Endodermal cell (in vitro differentiated cells): ENCODE measurements around the gene SKAP1. TPM values are rescaled to one million over a fixed set of nuclear protein-coding genes. Genes with fewer than 3 reads are reported as not detected.

Experiments
- DNase-seq: peaks from one replicate; pipeline ENCODE4 v3.0.0-alpha.2; 2017
- H3K27ac ChIP-seq: 2 replicates; pipeline ENCODE4 v1.5.1; 2013; ENCODE audit warnings: mild to moderate bottlenecking, low read depth, low read length, moderate library complexity
- H3K27me3 ChIP-seq: 2 replicates; pipeline ENCODE4 v1.6.1; 2013; ENCODE audit warnings: mild to moderate bottlenecking, low read length, moderate library complexity; ENCODE audit not compliant: insufficient read depth, control insufficient read depth, poor library complexity, severe bottlenecking
- H3K36me3 ChIP-seq: 2 replicates; pipeline ENCODE4 v1.7.0; 2013; ENCODE audit warnings: mild to moderate bottlenecking, low read length, moderate library complexity; ENCODE audit not compliant: control insufficient read depth, insufficient read depth
- H3K4me1 ChIP-seq: one replicate; pipeline ENCODE4 v1.7.0; 2013; ENCODE audit warnings: low read length; ENCODE audit not compliant: control insufficient read depth, insufficient read depth
- H3K4me3 ChIP-seq: 2 replicates; pipeline ENCODE4 v1.5.1; 2013; ENCODE audit warnings: mild to moderate bottlenecking, low read length, moderate library complexity
- H3K9ac ChIP-seq: 2 replicates; pipeline ENCODE4 v1.6.1; 2013; ENCODE audit warnings: mild to moderate bottlenecking, low read length, moderate library complexity; ENCODE audit not compliant: poor library complexity, severe bottlenecking; ENCODE audit errors: extremely low read depth
- H3K9me3 ChIP-seq: 2 replicates; pipeline ENCODE4 v1.6.1; 2013; ENCODE audit warnings: mild to moderate bottlenecking, low read length, moderate library complexity; ENCODE audit not compliant: control insufficient read depth
- H3K27ac Mint-ChIP-seq: 2 replicates; pipeline ENCODE4 v1.8.0; 2020; ENCODE audit warnings: mixed read lengths
- H3K27me3 Mint-ChIP-seq: 2 replicates; pipeline ENCODE4 v1.8.0; 2021; ENCODE audit warnings: mild to moderate bottlenecking, mixed read lengths; ENCODE audit not compliant: insufficient read depth
- H3K36me3 Mint-ChIP-seq: 2 replicates; pipeline ENCODE4 v1.8.0; 2020; ENCODE audit warnings: low read depth, mixed read lengths
- H3K4me1 Mint-ChIP-seq: 2 replicates; pipeline ENCODE4 v1.8.0; 2020; ENCODE audit warnings: mixed read lengths
- H3K4me3 Mint-ChIP-seq: 2 replicates; pipeline ENCODE4 v1.8.0; 2020; ENCODE audit warnings: mild to moderate bottlenecking, moderate library complexity, mixed read lengths
- H3K9me3 Mint-ChIP-seq: 2 replicates; pipeline ENCODE4 v1.8.0; 2020; ENCODE audit warnings: mild to moderate bottlenecking, mixed read lengths
- WGBS, 2 experiments: methylation state at CpG; one replicate each; pipeline versions ENCODE4 v1.1.5 to v1.1.7; 2013; ENCODE audit warnings: missing lambda C conversion rate in 2 of 2, mixed read lengths in 1 of 2; ENCODE audit not compliant: insufficient coverage in 1 of 2, insufficient read length in 1 of 2; 5-methylcytosine and 5-hydroxymethylcytosine counted together
- total RNA-seq, 2 donors: library from RNA; stranded (reverse); fragmentation: NEBNext Ultra II Directional in 1 of 2; extraction: Animal tissue kit (Norgen Biotek cat#: 25700) in 1 of 2; gene quantifications; 2 replicates in 1 of 2; 3 replicates in 1 of 2; pipeline ENCODE4 v1.2.1, GENCODE V29; 2021
- TF ChIP-seq, protein P1 (sequence below): fragments of 200-600 bp; sonication (generic); conservative IDR thresholded peaks from 2 replicates; pipeline ENCODE4 v1.5.0; 2021; ENCODE audit warnings: antibody characterized with exemption, mild to moderate bottlenecking

Gene SKAP1
- total RNA-seq, 2 donors from 2014 or later, result 0.31 to 0.53 TPM

DNA sequence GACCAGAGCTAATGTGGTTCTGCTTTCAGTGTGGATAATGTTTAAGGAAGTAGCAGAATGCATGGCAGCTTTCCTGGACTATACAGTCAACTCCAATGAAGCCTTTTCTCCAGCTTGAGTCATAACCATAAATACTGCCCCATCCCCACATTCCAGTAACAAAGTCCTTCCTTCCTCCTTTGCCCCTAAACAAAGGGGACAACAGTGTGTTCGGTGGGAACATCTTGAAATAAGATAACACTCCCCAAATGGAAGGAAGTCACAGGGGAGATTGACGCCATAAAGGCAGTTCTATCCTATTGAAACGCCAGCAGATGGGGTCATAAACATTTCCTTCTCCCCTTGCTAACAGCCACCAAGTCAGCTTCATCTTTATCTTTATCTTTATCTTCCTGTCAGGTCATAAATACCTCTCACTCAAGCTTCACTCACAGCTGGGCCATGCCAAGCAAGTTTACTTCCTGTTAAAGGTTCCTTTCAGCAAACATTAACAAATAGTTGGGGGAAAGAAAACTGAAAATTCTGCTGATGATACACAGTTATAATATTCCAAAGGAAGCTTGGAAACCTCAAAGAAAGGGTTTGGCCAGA lies 185.8 kb downstream of the SKAP1 start:
- Histone ChIP-seq H3K27ac (no peak overlapping the region), H3K9me3 (no peaks in the 10 kb centered on the region), H3K36me3 (no peaks in the 10 kb centered on the region), H3K9ac (no peak overlapping the region), H3K27me3 (no peaks in the 10 kb centered on the region), H3K4me3 (no peak overlapping the region), H3K4me1 (peaks cover 19% of the 10 kb centered on the region)
- TF ChIP-seq, protein P1, sequence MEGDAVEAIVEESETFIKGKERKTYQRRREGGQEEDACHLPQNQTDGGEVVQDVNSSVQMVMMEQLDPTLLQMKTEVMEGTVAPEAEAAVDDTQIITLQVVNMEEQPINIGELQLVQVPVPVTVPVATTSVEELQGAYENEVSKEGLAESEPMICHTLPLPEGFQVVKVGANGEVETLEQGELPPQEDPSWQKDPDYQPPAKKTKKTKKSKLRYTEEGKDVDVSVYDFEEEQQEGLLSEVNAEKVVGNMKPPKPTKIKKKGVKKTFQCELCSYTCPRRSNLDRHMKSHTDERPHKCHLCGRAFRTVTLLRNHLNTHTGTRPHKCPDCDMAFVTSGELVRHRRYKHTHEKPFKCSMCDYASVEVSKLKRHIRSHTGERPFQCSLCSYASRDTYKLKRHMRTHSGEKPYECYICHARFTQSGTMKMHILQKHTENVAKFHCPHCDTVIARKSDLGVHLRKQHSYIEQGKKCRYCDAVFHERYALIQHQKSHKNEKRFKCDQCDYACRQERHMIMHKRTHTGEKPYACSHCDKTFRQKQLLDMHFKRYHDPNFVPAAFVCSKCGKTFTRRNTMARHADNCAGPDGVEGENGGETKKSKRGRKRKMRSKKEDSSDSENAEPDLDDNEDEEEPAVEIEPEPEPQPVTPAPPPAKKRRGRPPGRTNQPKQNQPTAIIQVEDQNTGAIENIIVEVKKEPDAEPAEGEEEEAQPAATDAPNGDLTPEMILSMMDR, result peak; percentile 11
- no peaks in the 10 kb centered on the region for H3K36me3 Mint-ChIP-seq
- H3K27me3 Mint-ChIP-seq, result no peaks in the 10 kb centered on the region
- 22 to 68% methylated on average over 1 to 3 of the region's 3 CpGs for WGBS, 2 experiments
- no peak overlapping the region for H3K27ac Mint-ChIP-seq
- H3K4me1 Mint-ChIP-seq, result peaks cover 33% of the 10 kb centered on the region
- no peak overlapping the region for H3K4me3 Mint-ChIP-seq
- DNase-seq, result peak; percentile 53
- no peaks in the 10 kb centered on the region for H3K9me3 Mint-ChIP-seq

DNA sequence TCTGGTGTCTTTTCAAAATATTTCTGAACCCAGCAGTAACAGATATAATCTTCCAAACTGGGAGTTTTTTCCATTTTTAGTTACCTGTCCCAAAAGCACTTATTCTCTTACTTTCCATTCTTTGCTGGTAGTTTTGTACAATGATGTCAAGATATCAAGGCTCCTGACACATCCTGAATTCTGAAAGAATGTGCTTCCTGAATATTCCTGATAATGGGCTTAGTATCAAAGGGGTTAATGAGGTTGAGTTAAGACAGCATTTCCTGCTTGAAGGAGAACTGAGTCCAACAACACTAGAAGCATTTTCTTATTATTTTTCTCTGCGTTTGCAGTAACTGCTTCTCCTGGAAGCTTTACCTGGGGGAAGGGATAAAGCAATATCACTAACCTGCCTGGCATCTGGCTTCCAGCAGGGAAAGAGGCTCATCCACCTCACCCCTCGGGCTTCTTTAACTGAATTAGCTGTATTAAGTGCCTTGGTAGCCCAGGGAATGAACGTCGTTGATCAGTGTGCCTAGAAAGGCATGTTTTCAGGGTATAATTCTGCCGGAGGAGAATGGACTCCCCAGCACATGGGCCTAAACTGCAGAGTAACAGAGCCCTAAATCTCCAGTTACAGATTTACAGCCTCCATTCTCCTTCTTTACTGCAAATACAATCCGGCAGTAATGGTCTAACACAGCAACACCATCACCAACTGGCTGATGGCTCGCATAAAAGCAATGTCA lies 188.1 kb downstream of the SKAP1 start:
- Histone ChIP-seq H3K27ac (no peak overlapping the region), H3K4me1 (peaks cover 17% of the 10 kb centered on the region), H3K27me3 (no peaks in the 10 kb centered on the region), H3K4me3 (no peak overlapping the region), H3K36me3 (no peaks in the 10 kb centered on the region), H3K9ac (no peak overlapping the region), H3K9me3 (no peaks in the 10 kb centered on the region)
- WGBS, 2 experiments, result 75 to 79% methylated on average over 5 to 7 of the region's 7 CpGs
- Mint-ChIP-seq H3K27me3 (no peaks in the 10 kb centered on the region), H3K4me1 (peaks cover 31% of the 10 kb centered on the region), H3K27ac (no peak overlapping the region), H3K36me3 (no peaks in the 10 kb centered on the region), H3K4me3 (no peak overlapping the region), H3K9me3 (no peaks in the 10 kb centered on the region)
- TF ChIP-seq, protein P1, result no peak
- peak; percentile 54 for DNase-seq

DNA sequence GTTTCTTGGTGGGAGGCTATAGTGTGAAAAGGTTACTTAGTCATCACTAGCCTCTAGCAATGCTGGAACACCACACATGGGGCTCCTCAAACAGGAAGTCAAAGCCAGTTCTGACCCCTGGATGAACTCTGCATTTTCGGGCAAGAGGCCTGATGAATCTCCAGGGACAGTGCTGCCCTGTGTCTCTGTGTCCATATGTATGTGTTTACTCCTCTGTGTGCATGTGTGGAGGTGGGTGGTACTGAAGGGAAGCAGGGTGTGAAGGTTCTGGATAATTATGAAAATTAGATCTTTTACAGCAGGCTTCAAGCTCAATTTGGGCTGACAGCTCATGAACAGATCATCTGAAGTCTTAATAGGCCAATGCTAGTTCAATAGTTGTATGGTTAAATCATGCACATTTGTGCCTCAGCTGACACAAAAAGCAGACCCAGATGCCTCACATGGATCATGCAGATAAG lies 188.9 kb downstream of the SKAP1 start:
- 56 to 81% methylated on average over 1 of the region's 1 CpG for WGBS, 2 experiments
- Mint-ChIP-seq H3K9me3 (no peaks in the 10 kb centered on the region), H3K27ac (no peak overlapping the region), H3K4me1 (peaks cover 25% of the 10 kb centered on the region), H3K36me3 (no peaks in the 10 kb centered on the region), H3K4me3 (no peak overlapping the region), H3K27me3 (no peaks in the 10 kb centered on the region)
- H3K4me3 ChIP-seq, result no peak overlapping the region
- H3K9ac ChIP-seq, result no peak overlapping the region
- H3K27ac ChIP-seq, result no peak overlapping the region
- no peaks in the 10 kb centered on the region for H3K36me3 ChIP-seq
- peak; percentile 58 for DNase-seq
- no peaks in the 10 kb centered on the region for H3K9me3 ChIP-seq
- TF ChIP-seq, protein P1, result no peak
- peaks cover 14% of the 10 kb centered on the region for H3K4me1 ChIP-seq
- no peaks in the 10 kb centered on the region for H3K27me3 ChIP-seq
